KMS-11 (cell line): ENCODE results near the gene PRELID2.

Experiments
- H2AFZ ChIP-seq: fragments of 200-600 bp; sonication (generic); 2 replicates; pipeline ENCODE4 v1.6.1; 2016; ENCODE audit warnings: antibody characterized with exemption, mixed run types, low read depth
- H3K27ac ChIP-seq: fragments of 200-600 bp; sonication (generic); 2 replicates; pipeline ENCODE4 v1.6.1; 2016; ENCODE audit warnings: mild to moderate bottlenecking, mixed run types
- H3K27me3 ChIP-seq: fragments of 200-600 bp; sonication (generic); 2 replicates; pipeline ENCODE4 v1.6.1; 2017; ENCODE audit warnings: mild to moderate bottlenecking, low read depth, mixed run types, moderate library complexity; ENCODE audit not compliant: insufficient read depth
- H3K36me3 ChIP-seq: fragments of 200-600 bp; sonication (generic); 2 replicates; pipeline ENCODE4 v1.6.1; 2017; ENCODE audit warnings: mild to moderate bottlenecking, mixed run types; ENCODE audit not compliant: insufficient read depth
- H3K4me1 ChIP-seq: fragments of 200-600 bp; sonication (generic); 2 replicates; pipeline ENCODE4 v1.6.1; 2016; ENCODE audit warnings: mild to moderate bottlenecking, low read depth, mixed run types; ENCODE audit not compliant: poor library complexity, severe bottlenecking
- H3K4me2 ChIP-seq: fragments of 200-600 bp; sonication (generic); 2 replicates; pipeline ENCODE4 v1.7.0; 2016; ENCODE audit warnings: mild to moderate bottlenecking, mixed run types
- H3K4me3 ChIP-seq: fragments of 200-600 bp; sonication (generic); IDR thresholded peaks from 2 replicates; pipeline ENCODE4 v1.6.1; 2017; ENCODE audit warnings: low read depth, low read length, mixed read lengths; ENCODE audit not compliant: insufficient read depth
- H3K79me2 ChIP-seq: fragments of 200-600 bp; sonication (generic); 2 replicates; pipeline ENCODE4 v1.6.1; 2016; ENCODE audit warnings: low read depth, mixed run types; ENCODE audit not compliant: insufficient read depth
- H3K9ac ChIP-seq: fragments of 200-600 bp; sonication (generic); 2 replicates; pipeline ENCODE4 v1.6.1; 2016; ENCODE audit warnings: mild to moderate bottlenecking, mixed run types
- H4K20me1 ChIP-seq: fragments of 200-600 bp; sonication (generic); 2 replicates; pipeline ENCODE4 v1.6.1; 2016; ENCODE audit warnings: mild to moderate bottlenecking, mixed run types; ENCODE audit not compliant: insufficient read depth
- TF ChIP-seq, protein P1 (sequence below): fragments of 200-600 bp; sonication (generic); conservative IDR thresholded peaks from 2 replicates; pipeline ENCODE4 v1.6.1; 2017; ENCODE audit warnings: low read depth, mild to moderate bottlenecking, antibody characterized with exemption, low read length, moderate library complexity, mixed read lengths

PRELID2 gene

DNA sequence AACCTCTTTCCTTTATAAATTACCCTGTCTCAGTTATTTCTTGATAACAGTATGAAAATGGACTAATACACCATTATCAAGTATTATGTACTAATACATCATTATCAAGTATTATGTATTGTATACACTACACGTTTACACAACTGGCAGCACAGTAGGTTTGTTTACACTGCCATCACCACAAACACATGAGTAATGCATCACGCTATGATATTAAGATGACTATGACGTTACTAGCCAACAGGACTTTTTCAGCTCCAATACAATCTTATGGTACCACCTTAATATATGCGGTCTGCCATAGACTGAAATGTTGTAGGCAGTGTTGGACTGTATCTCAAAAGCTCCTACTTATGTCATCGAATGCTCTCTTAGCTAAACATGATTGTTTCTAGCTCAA lies 28.2 kb downstream of the PRELID2 start:
- no peaks in the 10 kb centered on the region for H3K36me3 ChIP-seq
- no peak overlapping the region for H3K4me2 ChIP-seq
- H3K9ac ChIP-seq, result no peak overlapping the region
- H2AFZ ChIP-seq, result no peak overlapping the region
- no peak overlapping the region for H3K4me3 ChIP-seq
- no peaks in the 10 kb centered on the region for H3K79me2 ChIP-seq
- TF ChIP-seq, protein P1, sequence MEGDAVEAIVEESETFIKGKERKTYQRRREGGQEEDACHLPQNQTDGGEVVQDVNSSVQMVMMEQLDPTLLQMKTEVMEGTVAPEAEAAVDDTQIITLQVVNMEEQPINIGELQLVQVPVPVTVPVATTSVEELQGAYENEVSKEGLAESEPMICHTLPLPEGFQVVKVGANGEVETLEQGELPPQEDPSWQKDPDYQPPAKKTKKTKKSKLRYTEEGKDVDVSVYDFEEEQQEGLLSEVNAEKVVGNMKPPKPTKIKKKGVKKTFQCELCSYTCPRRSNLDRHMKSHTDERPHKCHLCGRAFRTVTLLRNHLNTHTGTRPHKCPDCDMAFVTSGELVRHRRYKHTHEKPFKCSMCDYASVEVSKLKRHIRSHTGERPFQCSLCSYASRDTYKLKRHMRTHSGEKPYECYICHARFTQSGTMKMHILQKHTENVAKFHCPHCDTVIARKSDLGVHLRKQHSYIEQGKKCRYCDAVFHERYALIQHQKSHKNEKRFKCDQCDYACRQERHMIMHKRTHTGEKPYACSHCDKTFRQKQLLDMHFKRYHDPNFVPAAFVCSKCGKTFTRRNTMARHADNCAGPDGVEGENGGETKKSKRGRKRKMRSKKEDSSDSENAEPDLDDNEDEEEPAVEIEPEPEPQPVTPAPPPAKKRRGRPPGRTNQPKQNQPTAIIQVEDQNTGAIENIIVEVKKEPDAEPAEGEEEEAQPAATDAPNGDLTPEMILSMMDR, result no peak
- no peak overlapping the region for H3K27ac ChIP-seq
- H4K20me1 ChIP-seq, result no peaks in the 10 kb centered on the region
- no peaks in the 10 kb centered on the region for H3K27me3 ChIP-seq
- no peaks in the 10 kb centered on the region for H3K4me1 ChIP-seq

DNA sequence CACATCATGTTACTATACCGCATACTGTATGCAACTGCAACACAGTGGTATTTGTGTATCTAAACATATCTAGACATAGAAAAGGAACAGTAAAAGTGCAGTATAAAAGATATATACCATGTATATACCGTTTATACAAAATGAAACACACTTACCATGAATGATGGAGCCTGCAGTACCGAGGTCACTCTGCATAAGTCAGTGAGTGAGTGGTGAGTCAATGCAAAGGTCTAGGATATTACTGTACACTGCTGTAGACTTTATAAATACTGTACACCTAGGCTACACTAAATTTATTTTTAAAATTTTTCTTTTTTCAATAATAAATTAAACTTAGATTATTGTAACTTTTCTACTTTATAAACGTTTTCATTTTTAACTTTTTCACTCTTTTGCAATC lies 29.3 kb downstream of the PRELID2 start:
- Histone ChIP-seq H2AFZ (no peak overlapping the region), H3K27ac (no peak overlapping the region), H3K4me2 (no peak overlapping the region), H3K9ac (no peak overlapping the region), H3K27me3 (no peaks in the 10 kb centered on the region), H3K4me1 (no peaks in the 10 kb centered on the region), H3K4me3 (no peak overlapping the region), H4K20me1 (no peaks in the 10 kb centered on the region), H3K79me2 (no peaks in the 10 kb centered on the region), H3K36me3 (no peaks in the 10 kb centered on the region)
- TF ChIP-seq, protein P1, result no peak

GRCh38 chr5:145804701-145805100 lies 30.4 kb downstream of the PRELID2 start:
- Histone ChIP-seq H2AFZ (no peak overlapping the region), H3K27me3 (no peaks in the 10 kb centered on the region), H3K79me2 (no peaks in the 10 kb centered on the region), H3K27ac (no peak overlapping the region), H3K36me3 (no peaks in the 10 kb centered on the region), H3K9ac (no peak overlapping the region), H3K4me3 (no peak overlapping the region), H3K4me1 (no peaks in the 10 kb centered on the region), H4K20me1 (no peaks in the 10 kb centered on the region), H3K4me2 (no peak overlapping the region)
- TF ChIP-seq, protein P1, result no peak

DNA sequence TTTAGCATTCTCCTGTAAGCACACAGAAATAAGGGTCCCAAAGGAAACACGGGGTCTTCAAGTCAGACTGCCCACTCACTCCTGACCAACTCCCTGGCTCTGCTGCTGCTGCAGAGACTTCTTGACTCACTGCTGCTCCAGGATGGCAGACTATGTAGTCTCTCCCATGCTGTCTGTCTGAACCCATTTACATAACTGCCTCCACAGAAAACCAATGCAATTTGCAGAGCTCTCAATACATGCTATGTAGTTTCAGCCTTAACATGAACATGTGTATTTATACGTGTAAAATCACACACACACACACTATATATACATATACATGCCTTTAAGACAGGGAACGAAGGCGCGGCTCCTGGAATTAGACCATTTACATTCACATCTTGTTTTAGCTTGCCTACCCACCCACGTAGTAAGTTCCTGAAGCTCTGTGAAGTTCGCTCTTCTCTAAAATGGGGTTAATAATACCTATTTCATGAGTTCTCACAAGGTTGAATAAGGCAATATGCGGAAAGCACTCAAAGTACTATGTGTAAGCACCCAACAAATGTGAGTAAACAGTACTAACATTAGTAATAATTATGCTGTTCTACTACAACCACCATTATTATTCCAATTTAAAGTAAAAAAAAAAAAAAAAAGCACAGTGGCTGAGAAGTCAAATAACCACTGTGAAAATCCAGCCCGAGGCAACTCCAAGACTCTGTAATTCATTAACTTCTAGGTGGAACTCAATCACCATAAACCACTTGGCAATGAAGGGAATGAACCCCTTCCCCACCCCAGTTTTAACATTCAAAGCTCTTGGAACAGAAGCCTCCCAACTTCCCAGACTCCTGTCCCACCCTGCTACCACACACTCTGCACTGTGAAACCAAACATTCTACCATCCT lies 31.8 kb downstream of the PRELID2 start:
- H4K20me1 ChIP-seq, result no peaks in the 10 kb centered on the region
- no peak overlapping the region for H3K27ac ChIP-seq
- no peak overlapping the region for H3K4me2 ChIP-seq
- TF ChIP-seq, protein P1, result no peak
- H3K4me1 ChIP-seq, result no peaks in the 10 kb centered on the region
- no peaks in the 10 kb centered on the region for H3K36me3 ChIP-seq
- H2AFZ ChIP-seq, result no peak overlapping the region
- no peaks in the 10 kb centered on the region for H3K79me2 ChIP-seq
- H3K9ac ChIP-seq, result no peak overlapping the region
- H3K27me3 ChIP-seq, result no peaks in the 10 kb centered on the region
- no peak overlapping the region for H3K4me3 ChIP-seq
